ENCODE data around the gene ADAMTS2.

The ADAMTS2 gene

DNA sequence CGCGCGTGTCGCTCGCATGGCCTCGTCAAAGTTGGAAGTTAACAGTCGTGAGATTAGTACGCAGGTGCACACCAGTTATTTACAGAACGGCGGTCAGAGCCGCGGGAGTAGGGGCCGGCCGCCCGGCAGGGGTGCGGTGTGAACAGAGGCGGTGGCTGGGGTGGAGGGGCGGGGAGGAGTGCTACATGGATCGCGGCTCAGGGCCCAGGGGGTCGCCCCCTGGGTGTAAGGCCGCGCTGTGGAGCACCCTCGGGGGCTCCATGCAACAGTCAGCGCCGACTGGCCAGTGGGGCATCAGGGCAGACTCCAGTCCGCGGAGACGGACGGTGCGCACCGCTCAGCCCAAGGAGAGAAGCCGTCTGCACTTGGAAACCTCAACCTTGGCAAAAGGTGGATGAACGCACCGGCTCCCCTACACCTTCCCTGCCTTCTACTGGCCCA, 224.8 kb downstream of the ADAMTS2 start:
- Histone ChIP-seq H3K36me3 (ENCODE audit: insufficient read depth, low read length) (no peaks in the 10 kb centered on the region), H3K9me3 (ENCODE audit: insufficient read depth, low read length, severe bottlenecking) (no peaks in the 10 kb centered on the region), H4K20me1 (ENCODE audit: insufficient read depth, low read length) (no peaks in the 10 kb centered on the region), H3K9ac (ENCODE audit: low read depth, low read length) (no peak overlapping the region), H3K27ac (ENCODE audit: low read length) (no peak overlapping the region), H3K4me1 (ENCODE audit: insufficient read depth, low read length) (no peaks in the 10 kb centered on the region), H3K4me3 (ENCODE audit: low read depth in 1 of 2, low read length in 2 of 2) (no peak overlapping the region), H2AFZ (ENCODE audit: low read depth, low read length) (no peak overlapping the region), H3K79me2 (ENCODE audit: insufficient read depth, low read length) (no peaks in the 10 kb centered on the region), H3K27me3 (ENCODE audit: insufficient read depth, low read length, poor library complexity) (no peaks in the 10 kb centered on the region), H3K4me2 (ENCODE audit: insufficient read depth, low read length) (no peak overlapping the region)
- no peak for DNase-seq
- TF ChIP-seq, protein P1, sequence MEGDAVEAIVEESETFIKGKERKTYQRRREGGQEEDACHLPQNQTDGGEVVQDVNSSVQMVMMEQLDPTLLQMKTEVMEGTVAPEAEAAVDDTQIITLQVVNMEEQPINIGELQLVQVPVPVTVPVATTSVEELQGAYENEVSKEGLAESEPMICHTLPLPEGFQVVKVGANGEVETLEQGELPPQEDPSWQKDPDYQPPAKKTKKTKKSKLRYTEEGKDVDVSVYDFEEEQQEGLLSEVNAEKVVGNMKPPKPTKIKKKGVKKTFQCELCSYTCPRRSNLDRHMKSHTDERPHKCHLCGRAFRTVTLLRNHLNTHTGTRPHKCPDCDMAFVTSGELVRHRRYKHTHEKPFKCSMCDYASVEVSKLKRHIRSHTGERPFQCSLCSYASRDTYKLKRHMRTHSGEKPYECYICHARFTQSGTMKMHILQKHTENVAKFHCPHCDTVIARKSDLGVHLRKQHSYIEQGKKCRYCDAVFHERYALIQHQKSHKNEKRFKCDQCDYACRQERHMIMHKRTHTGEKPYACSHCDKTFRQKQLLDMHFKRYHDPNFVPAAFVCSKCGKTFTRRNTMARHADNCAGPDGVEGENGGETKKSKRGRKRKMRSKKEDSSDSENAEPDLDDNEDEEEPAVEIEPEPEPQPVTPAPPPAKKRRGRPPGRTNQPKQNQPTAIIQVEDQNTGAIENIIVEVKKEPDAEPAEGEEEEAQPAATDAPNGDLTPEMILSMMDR (IDR thresholded peaks at IDR 0.05; ENCODE audit: borderline replicate concordance, extremely low read depth, low read length, poor library complexity, severe bottlenecking) = no peak
- no peak for TF ChIP-seq EZH2 (IDR thresholded peaks at IDR 0.05; ENCODE audit: borderline replicate concordance, low read depth, low read length, severe bottlenecking)
- ATAC-seq (ENCODE audit: insufficient read depth, low read depth) = no peak

GRCh38 chr5:179119415-179120170, 225.7 kb downstream of the ADAMTS2 start:
- no peak overlapping the region for H3K4me2 ChIP-seq (ENCODE audit: insufficient read depth, low read length)
- H2AFZ ChIP-seq (ENCODE audit: low read depth, low read length) = no peak overlapping the region
- no peak for DNase-seq
- TF ChIP-seq EZH2 (IDR thresholded peaks at IDR 0.05; ENCODE audit: borderline replicate concordance, low read depth, low read length, severe bottlenecking) = no peak
- peaks cover 3% of the 10 kb centered on the region for H3K27me3 ChIP-seq (ENCODE audit: insufficient read depth, low read length, poor library complexity)
- no peaks in the 10 kb centered on the region for H3K4me1 ChIP-seq (ENCODE audit: insufficient read depth, low read length)
- no peaks in the 10 kb centered on the region for H3K36me3 ChIP-seq (ENCODE audit: insufficient read depth, low read length)
- H3K27ac ChIP-seq (ENCODE audit: low read length) = no peak overlapping the region
- H3K79me2 ChIP-seq (ENCODE audit: insufficient read depth, low read length) = no peaks in the 10 kb centered on the region
- H4K20me1 ChIP-seq (ENCODE audit: insufficient read depth, low read length) = no peaks in the 10 kb centered on the region
- ATAC-seq (ENCODE audit: insufficient read depth, low read depth) = no peak
- no peak overlapping the region for H3K4me3 ChIP-seq (ENCODE audit: low read depth in 1 of 2, low read length in 2 of 2)
- H3K9ac ChIP-seq (ENCODE audit: low read depth, low read length) = no peak overlapping the region
- H3K9me3 ChIP-seq (ENCODE audit: insufficient read depth, low read length, severe bottlenecking) = no peaks in the 10 kb centered on the region

GRCh38 chr5:179118756-179119414, 226.4 kb downstream of the ADAMTS2 start:
- no peak for ATAC-seq (ENCODE audit: insufficient read depth, low read depth)
- Histone ChIP-seq H3K27me3 (ENCODE audit: insufficient read depth, low read length, poor library complexity) (peaks cover 3% of the 10 kb centered on the region), H2AFZ (ENCODE audit: low read depth, low read length) (no peak overlapping the region), H3K4me2 (ENCODE audit: insufficient read depth, low read length) (no peak overlapping the region), H3K9ac (ENCODE audit: low read depth, low read length) (no peak overlapping the region), H3K36me3 (ENCODE audit: insufficient read depth, low read length) (no peaks in the 10 kb centered on the region), H3K4me3 (ENCODE audit: low read depth in 1 of 2, low read length in 2 of 2) (no peak overlapping the region), H3K79me2 (ENCODE audit: insufficient read depth, low read length) (no peaks in the 10 kb centered on the region), H3K27ac (ENCODE audit: low read length) (no peak overlapping the region), H4K20me1 (ENCODE audit: insufficient read depth, low read length) (no peaks in the 10 kb centered on the region), H3K4me1 (ENCODE audit: insufficient read depth, low read length) (no peaks in the 10 kb centered on the region), H3K9me3 (ENCODE audit: insufficient read depth, low read length, severe bottlenecking) (no peaks in the 10 kb centered on the region)
- DNase-seq = no peak
- TF ChIP-seq EZH2 (IDR thresholded peaks at IDR 0.05; ENCODE audit: borderline replicate concordance, low read depth, low read length, severe bottlenecking) = no peak
- TF ChIP-seq, protein P1 (IDR thresholded peaks at IDR 0.05; ENCODE audit: borderline replicate concordance, extremely low read depth, low read length, poor library complexity, severe bottlenecking) = no peak

DNA sequence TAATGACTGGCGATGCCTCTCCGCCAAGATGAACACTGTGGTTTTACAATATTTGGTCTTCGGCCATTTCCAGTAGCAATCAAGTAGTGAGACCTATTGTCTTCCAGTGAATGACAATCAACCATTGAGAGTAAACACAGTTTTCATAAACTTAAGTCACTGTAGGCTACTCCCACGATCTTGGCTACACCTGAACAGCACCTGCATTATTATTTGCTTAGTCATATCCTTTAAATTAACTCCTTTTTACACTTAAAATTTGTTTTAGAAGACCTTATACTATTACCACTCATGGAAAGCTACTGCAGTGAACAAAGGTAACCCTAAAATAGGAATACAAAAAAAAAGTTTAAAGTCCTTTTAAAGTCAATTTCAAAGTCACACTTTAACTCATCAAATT, 226.9 kb downstream of the ADAMTS2 start:
- DNase-seq (no peak), ATAC-seq (ENCODE audit: insufficient read depth, low read depth) (no peak)
- no peaks in the 10 kb centered on the region for H3K36me3 ChIP-seq (ENCODE audit: insufficient read depth, low read length)
- H3K79me2 ChIP-seq (ENCODE audit: insufficient read depth, low read length) = no peaks in the 10 kb centered on the region
- H3K27me3 ChIP-seq (ENCODE audit: insufficient read depth, low read length, poor library complexity) = peaks cover 3% of the 10 kb centered on the region
- no peak overlapping the region for H3K9ac ChIP-seq (ENCODE audit: low read depth, low read length)
- no peaks in the 10 kb centered on the region for H3K4me1 ChIP-seq (ENCODE audit: insufficient read depth, low read length)
- no peak for TF ChIP-seq EZH2 (IDR thresholded peaks at IDR 0.05; ENCODE audit: borderline replicate concordance, low read depth, low read length, severe bottlenecking)
- TF ChIP-seq, protein P1 (IDR thresholded peaks at IDR 0.05; ENCODE audit: borderline replicate concordance, extremely low read depth, low read length, poor library complexity, severe bottlenecking) = no peak
- H3K27ac ChIP-seq (ENCODE audit: low read length) = no peak overlapping the region
- no peaks in the 10 kb centered on the region for H4K20me1 ChIP-seq (ENCODE audit: insufficient read depth, low read length)
- no peak overlapping the region for H3K4me2 ChIP-seq (ENCODE audit: insufficient read depth, low read length)
- H2AFZ ChIP-seq (ENCODE audit: low read depth, low read length) = no peak overlapping the region
- no peaks in the 10 kb centered on the region for H3K9me3 ChIP-seq (ENCODE audit: insufficient read depth, low read length, severe bottlenecking)
- no peak overlapping the region for H3K4me3 ChIP-seq (ENCODE audit: low read depth in 1 of 2, low read length in 2 of 2)

All from DND-41 (cell line).